NT2/D1 (cell line): Measurements from ENCODE around the gene LRTM2.

ENCODE experiments used
- SUZ12 ChIP-seq: IDR thresholded peaks from 2 replicates; pipeline ENCODE4 v1.6.1; 2011; ENCODE audit not compliant: insufficient read length, insufficient read depth; ENCODE audit errors: extremely low read depth
- YY1 ChIP-seq: IDR thresholded peaks from 2 replicates; pipeline ENCODE4 v1.6.1; 2011; ENCODE audit not compliant: insufficient read length, insufficient read depth
- ZNF274 ChIP-seq: IDR thresholded peaks from 2 replicates; pipeline ENCODE4 v1.6.1; 2011; ENCODE audit warnings: mild to moderate bottlenecking, low read depth, low read length

DNA sequence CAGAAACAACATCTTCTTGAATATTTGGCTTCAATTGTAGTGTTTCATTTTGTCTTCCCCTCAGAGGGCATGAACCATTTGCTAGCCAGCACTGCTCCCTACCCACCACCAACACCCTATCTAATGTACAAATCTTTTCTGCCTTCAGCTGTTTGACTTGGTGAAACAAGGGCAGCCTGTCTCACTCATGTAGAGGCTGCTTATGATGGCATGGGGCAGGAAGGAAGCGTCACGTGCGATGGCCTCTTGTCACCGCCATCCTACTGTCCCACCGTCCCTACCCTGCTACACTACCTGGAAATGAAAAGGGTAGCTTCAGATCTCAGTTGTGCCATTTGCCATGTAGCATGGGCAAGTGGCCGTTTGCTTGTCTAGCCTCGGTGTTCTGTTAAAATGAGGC lies 29.9 kb upstream of the LRTM2 start:
- TF ChIP-seq ZNF274: no peak
- no peak for TF ChIP-seq SUZ12
- TF ChIP-seq YY1: no peak
